ENCODE data around the gene TGFA. TPM values are rescaled to one million over a fixed set of nuclear protein-coding genes. Genes with fewer than 3 reads are reported as not detected.

The TGFA gene
- total RNA-seq, 1 experiment from 2014 or later = 2.5 TPM

DNA sequence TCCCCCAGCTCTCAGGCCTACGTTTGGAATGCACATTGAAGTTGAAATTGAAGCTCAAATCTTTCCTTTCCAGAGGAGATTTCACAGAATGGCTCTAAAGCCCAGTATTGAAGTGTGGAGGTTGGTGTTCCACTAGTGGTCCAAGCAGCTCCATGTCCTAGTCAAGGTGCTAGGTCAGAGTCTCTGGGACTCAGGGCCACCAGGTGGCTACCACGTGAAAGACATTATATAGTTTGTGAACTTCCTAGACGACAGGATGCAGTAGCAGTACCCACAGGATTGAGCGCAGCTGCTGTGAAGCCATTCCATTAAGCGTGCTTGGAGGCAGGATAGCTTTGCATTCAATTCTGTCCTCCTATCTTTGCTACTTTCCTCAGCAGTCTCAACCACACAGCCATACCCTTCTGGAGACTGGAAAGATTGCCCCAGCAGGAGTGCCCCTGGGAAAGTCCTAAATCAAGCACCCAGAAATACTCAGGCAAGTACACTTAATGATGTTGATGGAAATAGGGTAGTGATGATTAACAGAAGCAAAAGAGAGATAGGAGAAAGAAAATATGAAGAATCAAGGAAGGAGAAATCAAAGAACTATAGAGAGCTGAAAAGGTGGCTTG is 4.7 kb upstream of the TGFA start:
- Mint-ChIP-seq H3K9me3 (peaks cover 4% of the 10 kb centered on the region), H3K36me3 (no peaks in the 10 kb centered on the region), H3K4me1 (peaks cover 6% of the 10 kb centered on the region), H3K4me3 (no peak overlapping the region), H3K27me3 (ENCODE audit: low read depth) (peaks cover 54% of the 10 kb centered on the region), H3K27ac (no peak overlapping the region)
- DNase-seq (ENCODE audit: low spot score) (no peak), ATAC-seq (no peak)
- ChIA-PET POLR2A (interaction anchor here (0.5 kb wide), 1 partner anchor 37 kb away, joined by 5 read pairs; no protein-coding TSS in a partner anchor), CTCF (interaction anchor here (0.7 to 3.7 kb wide), 6 partner anchors 10 to 172 kb away, joined by 3 to 18 read pairs (median 4); no protein-coding TSS in a partner anchor)
- TF ChIP-seq ZNF219 (CRISPR knock-in tag; IDR thresholded peaks at IDR 0.05; ENCODE audit: borderline replicate concordance) (no peak), SP1 (CRISPR knock-in tag; conservative IDR thresholded peaks at IDR 0.05) (no peak), ZBTB21 (CRISPR knock-in tag; IDR thresholded peaks at IDR 0.05; ENCODE audit: borderline replicate concordance) (no peak), ETV6 (CRISPR knock-in tag; IDR thresholded peaks at IDR 0.05) (no peak), FOXK1 (CRISPR knock-in tag; IDR thresholded peaks at IDR 0.05) (no peak)
- TF ChIP-seq, protein P1, sequence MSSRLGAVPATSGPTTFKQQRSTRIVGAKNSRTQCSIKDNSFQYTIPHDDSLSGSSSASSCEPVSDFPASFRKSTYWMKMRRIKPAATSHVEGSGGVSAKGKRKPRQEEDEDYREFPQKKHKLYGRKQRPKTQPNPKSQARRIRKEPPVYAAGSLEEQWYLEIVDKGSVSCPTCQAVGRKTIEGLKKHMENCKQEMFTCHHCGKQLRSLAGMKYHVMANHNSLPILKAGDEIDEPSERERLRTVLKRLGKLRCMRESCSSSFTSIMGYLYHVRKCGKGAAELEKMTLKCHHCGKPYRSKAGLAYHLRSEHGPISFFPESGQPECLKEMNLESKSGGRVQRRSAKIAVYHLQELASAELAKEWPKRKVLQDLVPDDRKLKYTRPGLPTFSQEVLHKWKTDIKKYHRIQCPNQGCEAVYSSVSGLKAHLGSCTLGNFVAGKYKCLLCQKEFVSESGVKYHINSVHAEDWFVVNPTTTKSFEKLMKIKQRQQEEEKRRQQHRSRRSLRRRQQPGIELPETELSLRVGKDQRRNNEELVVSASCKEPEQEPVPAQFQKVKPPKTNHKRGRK (CRISPR knock-in tag; IDR thresholded peaks at IDR 0.05; ENCODE audit: borderline replicate concordance) = no peak

DNA sequence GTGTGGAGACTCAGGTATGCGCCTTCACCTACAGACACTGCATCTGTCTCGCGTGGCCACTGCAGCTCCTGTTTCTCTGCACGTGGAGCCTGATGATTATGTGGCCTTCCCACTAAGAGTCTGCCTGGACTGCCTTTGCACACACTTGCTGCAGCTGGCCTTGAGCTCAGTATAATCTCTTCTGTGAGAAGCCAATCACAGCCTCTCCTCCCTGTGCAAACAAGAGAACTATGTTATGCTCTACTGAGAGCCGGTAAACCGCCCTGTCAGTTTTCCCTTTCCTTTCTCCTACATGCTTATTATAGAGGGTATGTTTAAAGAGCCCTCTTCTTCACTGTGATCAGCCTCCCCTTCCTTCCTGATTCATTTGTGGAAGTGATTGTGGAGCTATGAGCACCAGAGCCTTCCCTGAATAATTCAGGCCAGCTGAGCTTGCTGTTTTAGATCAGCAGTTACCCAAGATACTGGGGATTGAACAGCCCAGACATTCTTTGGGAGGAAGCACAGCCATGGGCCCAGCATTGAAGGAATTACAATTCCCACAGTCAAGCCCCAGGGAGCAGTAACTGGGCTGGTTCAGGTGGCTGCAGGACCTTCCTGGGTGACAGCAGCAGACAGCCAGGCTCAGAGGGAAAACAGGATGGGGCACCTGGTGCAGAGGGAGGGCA is 3.7 kb upstream of the TGFA start:
- Mint-ChIP-seq H3K4me3 (no peak overlapping the region), H3K4me1 (peaks cover 16% of the 10 kb centered on the region), H3K9me3 (peaks cover 4% of the 10 kb centered on the region), H3K27me3 (ENCODE audit: low read depth) (peaks cover 64% of the 10 kb centered on the region), H3K36me3 (no peaks in the 10 kb centered on the region), H3K27ac (no peak overlapping the region)
- DNase-seq (ENCODE audit: low spot score) (no peak), ATAC-seq (no peak)
- ChIA-PET POLR2A (no interaction called here), CTCF (interaction anchor here (0.6 to 3.7 kb wide), 10 partner anchors 9 to 433 kb away, joined by 3 to 18 read pairs (median 4); no protein-coding TSS in a partner anchor)
- TF ChIP-seq GABPB1 (CRISPR knock-in tag; IDR thresholded peaks at IDR 0.05) (peak; percentile 47; the same call in 1 of the 2 replicates), CREB1 (CRISPR knock-in tag; IDR thresholded peaks at IDR 0.05) (no peak)

DNA sequence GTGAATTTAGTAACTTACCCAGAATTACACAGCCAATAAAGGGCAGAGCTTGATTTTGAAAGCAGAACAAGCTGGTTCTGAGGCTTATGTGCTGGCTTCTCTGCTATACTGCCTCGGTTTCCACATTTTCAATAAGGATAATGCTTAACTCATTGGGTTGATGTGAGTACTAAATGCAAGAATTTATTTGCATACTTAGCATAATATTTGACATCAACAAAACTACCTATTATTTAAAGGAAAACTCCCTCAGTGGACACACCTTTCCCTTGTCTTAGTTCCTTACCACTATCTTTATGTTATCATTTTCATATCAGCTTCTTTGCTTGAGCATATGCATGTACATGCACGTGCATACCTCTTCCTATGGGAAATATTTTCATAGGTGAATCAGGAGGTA is 3.0 kb upstream of the TGFA start:
- no peak for DNase-seq (ENCODE audit: low spot score)
- ATAC-seq = no peak
- Mint-ChIP-seq H3K27ac (no peak overlapping the region), H3K4me1 (peaks cover 19% of the 10 kb centered on the region), H3K27me3 (ENCODE audit: low read depth) (peaks cover 71% of the 10 kb centered on the region), H3K4me3 (no peak overlapping the region), H3K36me3 (no peaks in the 10 kb centered on the region), H3K9me3 (peaks cover 4% of the 10 kb centered on the region)
- ChIA-PET POLR2A (no interaction called here), CTCF (interaction anchor here (0.6 to 3.7 kb wide), 5 partner anchors 31 to 432 kb away, joined by 3 to 18 read pairs (median 6); no protein-coding TSS in a partner anchor)
- TF ChIP-seq FOXJ3 (CRISPR knock-in tag; IDR thresholded peaks at IDR 0.05; ENCODE audit: borderline replicate concordance) (no peak), ZBTB21 (CRISPR knock-in tag; IDR thresholded peaks at IDR 0.05; ENCODE audit: borderline replicate concordance) (no peak), NR3C1 (CRISPR knock-in tag; conservative IDR thresholded peaks at IDR 0.05; ENCODE audit: low read depth) (no peak), PRRX2 (CRISPR knock-in tag; IDR thresholded peaks at IDR 0.05) (no peak), SMAD3 (CRISPR knock-in tag; IDR thresholded peaks at IDR 0.05; ENCODE audit: borderline replicate concordance) (no peak), CREM (CRISPR knock-in tag; IDR thresholded peaks at IDR 0.05) (no peak), ZNF121 (CRISPR knock-in tag; IDR thresholded peaks at IDR 0.05) (no peak), FOXP1 (CRISPR knock-in tag; IDR thresholded peaks at IDR 0.05; ENCODE audit: borderline replicate concordance) (no peak), ETV6 (CRISPR knock-in tag; IDR thresholded peaks at IDR 0.05) (no peak)
- TF ChIP-seq, protein P2, sequence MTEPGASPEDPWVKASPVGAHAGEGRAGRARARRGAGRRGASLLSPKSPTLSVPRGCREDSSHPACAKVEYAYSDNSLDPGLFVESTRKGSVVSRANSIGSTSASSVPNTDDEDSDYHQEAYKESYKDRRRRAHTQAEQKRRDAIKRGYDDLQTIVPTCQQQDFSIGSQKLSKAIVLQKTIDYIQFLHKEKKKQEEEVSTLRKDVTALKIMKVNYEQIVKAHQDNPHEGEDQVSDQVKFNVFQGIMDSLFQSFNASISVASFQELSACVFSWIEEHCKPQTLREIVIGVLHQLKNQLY (CRISPR knock-in tag; IDR thresholded peaks at IDR 0.05) = no peak
- TF ChIP-seq, protein P3, sequence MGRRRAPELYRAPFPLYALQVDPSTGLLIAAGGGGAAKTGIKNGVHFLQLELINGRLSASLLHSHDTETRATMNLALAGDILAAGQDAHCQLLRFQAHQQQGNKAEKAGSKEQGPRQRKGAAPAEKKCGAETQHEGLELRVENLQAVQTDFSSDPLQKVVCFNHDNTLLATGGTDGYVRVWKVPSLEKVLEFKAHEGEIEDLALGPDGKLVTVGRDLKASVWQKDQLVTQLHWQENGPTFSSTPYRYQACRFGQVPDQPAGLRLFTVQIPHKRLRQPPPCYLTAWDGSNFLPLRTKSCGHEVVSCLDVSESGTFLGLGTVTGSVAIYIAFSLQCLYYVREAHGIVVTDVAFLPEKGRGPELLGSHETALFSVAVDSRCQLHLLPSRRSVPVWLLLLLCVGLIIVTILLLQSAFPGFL (CRISPR knock-in tag; IDR thresholded peaks at IDR 0.05; ENCODE audit: borderline replicate concordance) = no peak
- TF ChIP-seq, protein P4, sequence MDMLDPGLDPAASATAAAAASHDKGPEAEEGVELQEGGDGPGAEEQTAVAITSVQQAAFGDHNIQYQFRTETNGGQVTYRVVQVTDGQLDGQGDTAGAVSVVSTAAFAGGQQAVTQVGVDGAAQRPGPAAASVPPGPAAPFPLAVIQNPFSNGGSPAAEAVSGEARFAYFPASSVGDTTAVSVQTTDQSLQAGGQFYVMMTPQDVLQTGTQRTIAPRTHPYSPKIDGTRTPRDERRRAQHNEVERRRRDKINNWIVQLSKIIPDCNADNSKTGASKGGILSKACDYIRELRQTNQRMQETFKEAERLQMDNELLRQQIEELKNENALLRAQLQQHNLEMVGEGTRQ (CRISPR knock-in tag; IDR thresholded peaks at IDR 0.05) = no peak
- TF ChIP-seq, protein P5, sequence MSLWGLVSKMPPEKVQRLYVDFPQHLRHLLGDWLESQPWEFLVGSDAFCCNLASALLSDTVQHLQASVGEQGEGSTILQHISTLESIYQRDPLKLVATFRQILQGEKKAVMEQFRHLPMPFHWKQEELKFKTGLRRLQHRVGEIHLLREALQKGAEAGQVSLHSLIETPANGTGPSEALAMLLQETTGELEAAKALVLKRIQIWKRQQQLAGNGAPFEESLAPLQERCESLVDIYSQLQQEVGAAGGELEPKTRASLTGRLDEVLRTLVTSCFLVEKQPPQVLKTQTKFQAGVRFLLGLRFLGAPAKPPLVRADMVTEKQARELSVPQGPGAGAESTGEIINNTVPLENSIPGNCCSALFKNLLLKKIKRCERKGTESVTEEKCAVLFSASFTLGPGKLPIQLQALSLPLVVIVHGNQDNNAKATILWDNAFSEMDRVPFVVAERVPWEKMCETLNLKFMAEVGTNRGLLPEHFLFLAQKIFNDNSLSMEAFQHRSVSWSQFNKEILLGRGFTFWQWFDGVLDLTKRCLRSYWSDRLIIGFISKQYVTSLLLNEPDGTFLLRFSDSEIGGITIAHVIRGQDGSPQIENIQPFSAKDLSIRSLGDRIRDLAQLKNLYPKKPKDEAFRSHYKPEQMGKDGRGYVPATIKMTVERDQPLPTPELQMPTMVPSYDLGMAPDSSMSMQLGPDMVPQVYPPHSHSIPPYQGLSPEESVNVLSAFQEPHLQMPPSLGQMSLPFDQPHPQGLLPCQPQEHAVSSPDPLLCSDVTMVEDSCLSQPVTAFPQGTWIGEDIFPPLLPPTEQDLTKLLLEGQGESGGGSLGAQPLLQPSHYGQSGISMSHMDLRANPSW (CRISPR knock-in tag; conservative IDR thresholded peaks at IDR 0.05; ENCODE audit: low read depth) = no peak
- TF ChIP-seq, protein P6, sequence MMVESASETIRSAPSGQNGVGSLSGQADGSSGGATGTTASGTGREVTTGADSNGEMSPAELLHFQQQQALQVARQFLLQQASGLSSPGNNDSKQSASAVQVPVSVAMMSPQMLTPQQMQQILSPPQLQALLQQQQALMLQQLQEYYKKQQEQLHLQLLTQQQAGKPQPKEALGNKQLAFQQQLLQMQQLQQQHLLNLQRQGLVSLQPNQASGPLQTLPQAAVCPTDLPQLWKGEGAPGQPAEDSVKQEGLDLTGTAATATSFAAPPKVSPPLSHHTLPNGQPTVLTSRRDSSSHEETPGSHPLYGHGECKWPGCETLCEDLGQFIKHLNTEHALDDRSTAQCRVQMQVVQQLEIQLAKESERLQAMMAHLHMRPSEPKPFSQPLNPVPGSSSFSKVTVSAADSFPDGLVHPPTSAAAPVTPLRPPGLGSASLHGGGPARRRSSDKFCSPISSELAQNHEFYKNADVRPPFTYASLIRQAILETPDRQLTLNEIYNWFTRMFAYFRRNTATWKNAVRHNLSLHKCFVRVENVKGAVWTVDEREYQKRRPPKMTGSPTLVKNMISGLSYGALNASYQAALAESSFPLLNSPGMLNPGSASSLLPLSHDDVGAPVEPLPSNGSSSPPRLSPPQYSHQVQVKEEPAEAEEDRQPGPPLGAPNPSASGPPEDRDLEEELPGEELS (CRISPR knock-in tag; IDR thresholded peaks at IDR 0.05) = no peak

Data from WTC11 (cell line).